ENCODE data around the gene PTGES2. TPM values are rescaled to one million over a fixed set of nuclear protein-coding genes. Genes with fewer than 3 reads are reported as not detected.

Gene PTGES2
- total and polyA plus RNA-seq, 9 of the 15 experiments (the other 6 are each of a cell fraction or from before 2014, with no cell fraction given): 2.4 to 196 (median 90.1) TPM

DNA sequence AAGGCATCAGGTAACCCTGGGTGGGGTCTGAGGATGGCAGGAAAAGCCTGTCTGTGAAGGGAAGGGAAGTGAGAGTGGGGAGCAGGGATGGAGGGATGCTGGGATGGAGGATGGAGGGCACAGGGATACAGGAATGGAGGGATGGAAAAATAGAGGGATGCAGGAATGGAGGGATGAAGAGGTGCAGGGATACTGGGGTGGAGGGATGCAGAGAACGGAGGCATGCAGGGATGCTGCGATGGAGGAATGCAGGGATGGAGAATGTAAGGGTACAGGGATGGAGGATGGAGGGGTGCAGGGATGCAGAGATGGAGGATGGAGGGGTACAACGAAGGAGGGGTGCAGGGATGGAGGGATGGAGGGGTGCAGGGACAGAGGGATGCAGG is 9.1 kb downstream of the PTGES2 start:
- WGBS (ENCODE audit: insufficient coverage, low coverage, missing lambda C conversion rate): 33% methylated on average over 3 of the region's 3 CpGs
- POLR2A ChIA-PET: interaction anchor here (0.6 to 1.2 kb wide), 4 partner anchors 9 to 958 kb away, joined by 3 to 5 read pairs (median 4); partner anchors contain the start of gene PTGES2
- TF ChIP-seq SUPT5H (IDR thresholded peaks at IDR 0.05) (peak; percentile 78), TRIM28 (IDR thresholded peaks at IDR 0.05) (no peak), NFXL1 (CRISPR knock-in tag; IDR thresholded peaks at IDR 0.05) (no peak), CTBP1 (IDR thresholded peaks at IDR 0.05; ENCODE audit: borderline replicate concordance) (peak; percentile 46; the same call in 1 of the 2 replicates), POLR2G (IDR thresholded peaks at IDR 0.05; ENCODE audit: low read depth, low read length) (no peak), ZNF717 (CRISPR knock-in tag; IDR thresholded peaks at IDR 0.05) (no peak), BRCA1 (IDR thresholded peaks at IDR 0.05) (no peak), BRCA1 (CRISPR knock-in tag; IDR thresholded peaks at IDR 0.05) (no peak), ZNF785 (CRISPR knock-in tag; IDR thresholded peaks at IDR 0.05) (no peak), KDM1A (IDR thresholded peaks at IDR 0.05) (peak; percentile 80), TAF7 (tag; IDR thresholded peaks at IDR 0.05) (no peak), PHF20 (IDR thresholded peaks at IDR 0.05; ENCODE audit: partially characterized antibody) (no peak), OTX1 (CRISPR knock-in tag; IDR thresholded peaks at IDR 0.05) (0 out of 2 replicates have a peak, but pooled peaks have one; percentile 33), POLR2AphosphoS5 (IDR thresholded peaks at IDR 0.05; ENCODE audit: control insufficient read depth, insufficient read depth, low read depth, low read length) (no peak), YBX1 (IDR thresholded peaks at IDR 0.05) (no peak), POLR2B (IDR thresholded peaks at IDR 0.05; ENCODE audit: low read depth, partially characterized antibody) (peak; percentile 66), POLR2A (conservative IDR thresholded peaks at IDR 0.05) (peak; percentile 69), GTF2E2 (tag; IDR thresholded peaks at IDR 0.05) (no peak), ZBTB8A (IDR thresholded peaks at IDR 0.05; ENCODE audit: partially characterized antibody) (no peak), ZNF444 (CRISPR knock-in tag; IDR thresholded peaks at IDR 0.05) (no peak), HDAC1 (IDR thresholded peaks at IDR 0.05) (peak in 1 of 2 experiments; percentile 62; a peak in 2 of 4 replicates), MEF2A (IDR thresholded peaks at IDR 0.05; ENCODE audit: control insufficient read depth, low read depth, low read length) (no peak)
- TF ChIP-seq, protein P1, sequence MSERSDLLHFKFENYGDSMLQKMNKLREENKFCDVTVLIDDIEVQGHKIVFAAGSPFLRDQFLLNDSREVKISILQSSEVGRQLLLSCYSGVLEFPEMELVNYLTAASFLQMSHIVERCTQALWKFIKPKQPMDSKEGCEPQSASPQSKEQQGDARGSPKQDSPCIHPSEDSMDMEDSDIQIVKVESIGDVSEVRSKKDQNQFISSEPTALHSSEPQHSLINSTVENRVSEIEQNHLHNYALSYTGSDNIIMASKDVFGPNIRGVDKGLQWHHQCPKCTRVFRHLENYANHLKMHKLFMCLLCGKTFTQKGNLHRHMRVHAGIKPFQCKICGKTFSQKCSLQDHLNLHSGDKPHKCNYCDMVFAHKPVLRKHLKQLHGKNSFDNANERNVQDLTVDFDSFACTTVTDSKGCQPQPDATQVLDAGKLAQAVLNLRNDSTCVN (CRISPR knock-in tag; IDR thresholded peaks at IDR 0.05): 0 out of 2 replicates have a peak, but pooled peaks have one; percentile 48
- TF ChIP-seq, protein P2, sequence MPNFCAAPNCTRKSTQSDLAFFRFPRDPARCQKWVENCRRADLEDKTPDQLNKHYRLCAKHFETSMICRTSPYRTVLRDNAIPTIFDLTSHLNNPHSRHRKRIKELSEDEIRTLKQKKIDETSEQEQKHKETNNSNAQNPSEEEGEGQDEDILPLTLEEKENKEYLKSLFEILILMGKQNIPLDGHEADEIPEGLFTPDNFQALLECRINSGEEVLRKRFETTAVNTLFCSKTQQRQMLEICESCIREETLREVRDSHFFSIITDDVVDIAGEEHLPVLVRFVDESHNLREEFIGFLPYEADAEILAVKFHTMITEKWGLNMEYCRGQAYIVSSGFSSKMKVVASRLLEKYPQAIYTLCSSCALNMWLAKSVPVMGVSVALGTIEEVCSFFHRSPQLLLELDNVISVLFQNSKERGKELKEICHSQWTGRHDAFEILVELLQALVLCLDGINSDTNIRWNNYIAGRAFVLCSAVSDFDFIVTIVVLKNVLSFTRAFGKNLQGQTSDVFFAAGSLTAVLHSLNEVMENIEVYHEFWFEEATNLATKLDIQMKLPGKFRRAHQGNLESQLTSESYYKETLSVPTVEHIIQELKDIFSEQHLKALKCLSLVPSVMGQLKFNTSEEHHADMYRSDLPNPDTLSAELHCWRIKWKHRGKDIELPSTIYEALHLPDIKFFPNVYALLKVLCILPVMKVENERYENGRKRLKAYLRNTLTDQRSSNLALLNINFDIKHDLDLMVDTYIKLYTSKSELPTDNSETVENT (CRISPR knock-in tag; IDR thresholded peaks at IDR 0.05): 0 out of 2 replicates have a peak, but pooled peaks have one; percentile 17

More for the DNA sequence above, 9.1 kb downstream of the PTGES2 start:
- BruUV-seq (replicated peaks): no TSS peak
- Histone ChIP-seq H2AFZ (ENCODE audit: low read depth, low read length) (no peak overlapping the region), H3K4me1 (replicated peaks in 1 of 2; ENCODE audit: control insufficient read depth in 2 of 2, insufficient read depth in 2 of 2, low read length in 2 of 2) (peaks cover 24 to 74% of the 10 kb centered on the region in 2 experiments; a peak in 4 of 5 replicates), H3K36me3 (ENCODE audit: control insufficient read depth, insufficient read depth, low read length) (peaks cover 56% of the 10 kb centered on the region; the same call in 2 of the 3 replicates), H3K4me3 (no peak overlapping the region), H3K27ac (ENCODE audit: extremely low read depth, low read depth, low read length) (no peak overlapping the region), H3K27me3 (ENCODE audit: control insufficient read depth in 2 of 2, insufficient read depth in 2 of 2, low read length in 2 of 2) (no peaks in the 10 kb centered on the region), H4K20me1 (replicated peaks; ENCODE audit: control insufficient read depth, insufficient read depth, low read length) (no peaks in the 10 kb centered on the region), H3K9me3 (replicated peaks; ENCODE audit: control insufficient read depth, insufficient read depth, low read depth, low read length) (no peaks in the 10 kb centered on the region; the same call in 1 of the 2 replicates), H3K4me2 (ENCODE audit: insufficient read depth, low read length) (peak overlapping the region; percentile 43; the same call in 1 of the 2 replicates), H3K9ac (ENCODE audit: insufficient read depth in 1 of 2, low read depth in 2 of 2, low read length in 2 of 2) (0 out of 4 replicates have a peak overlapping the region, but pooled peaks of 1 of the 2 experiments have one; percentile 82), H3K79me2 (ENCODE audit: control insufficient read depth, insufficient read depth, low read length) (no peaks in the 10 kb centered on the region; the same call in 2 of the 3 replicates), H3K9me1 (ENCODE audit: control insufficient read depth, insufficient read depth, low read length) (no peaks in the 10 kb centered on the region)
- in situ Hi-C loops (cut with MboI): loop anchor here (5.0 kb wide), 1 partner anchor 181 kb away; the partner anchor contains the start of gene DPM2
- CTCF ChIA-PET (ENCODE audit: low intra/inter-chr PET ratio): interaction anchor here (0.6 to 3.3 kb wide), 4 partner anchors 39 to 181 kb away, joined by 4 to 57 read pairs (median 4); partner anchors contain the start of gene DPM2
- FAIRE-seq (no peak), ATAC-seq (no peak), DNase-seq (ENCODE audit: extremely low read depth in 1 of 4, low spot score in 3 of 4) (no peak)
- intact Hi-C loops (cut with micrococcal nuclease): loop anchor here (5.0 kb wide), 3 partner anchors 36 to 81 kb away; partner anchors contain the start of genes NAIF1 and SLC25A25
